Erythroblast (primary cell): ENCODE measurements around the gene IGF2BP3.

Experiments used
- GATA1 ChIP-seq: IDR thresholded peaks from 2 replicates; pipeline ENCODE4 v1.6.1; 2011; ENCODE audit warnings: low read depth, mild to moderate bottlenecking, control low read depth, low read length, moderate library complexity
- POLR2A ChIP-seq: IDR thresholded peaks from 2 replicates; pipeline ENCODE4 v1.6.1; 2011; ENCODE audit warnings: mild to moderate bottlenecking, low read length

- TF ChIP-seq POLR2A (no peak), GATA1 (no peak)
These were observed 209.9 kb downstream of the IGF2BP3 start for GRCh38 chr7:23260371-23260770.
